ENCODE data around the gene SEMA5A.

DNA sequence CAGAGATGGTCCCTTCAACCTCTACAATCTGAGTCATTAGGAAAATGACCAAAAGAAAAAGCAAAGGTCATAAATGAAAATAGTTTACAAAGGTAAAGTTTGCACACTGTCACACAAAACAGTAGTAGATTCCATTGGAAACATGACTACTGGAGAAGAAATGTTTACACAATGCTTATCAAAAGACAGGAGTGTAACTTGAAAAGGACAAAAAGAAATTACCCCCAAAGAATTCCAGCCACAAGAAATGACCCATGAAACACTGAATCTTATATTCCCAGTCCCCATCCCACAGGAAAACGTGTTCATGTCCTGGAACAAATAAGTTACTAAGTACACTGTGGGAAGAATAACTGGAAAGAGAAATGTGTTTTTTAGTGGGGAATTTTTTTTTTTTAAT lies 385.1 kb downstream of the SEMA5A start:
- TF ChIP-seq GATA2 (IDR thresholded peaks at IDR 0.05; ENCODE audit: low read depth, low read length) (no peak), GATA3 (IDR thresholded peaks at IDR 0.05; ENCODE audit: low read depth, low read length) (no peak)

Data from SH-SY5Y (cell line).